ENCODE data around the gene TMED4.

GRCh38 chr7:44541876-44542610 lies 40.0 kb downstream of the TMED4 start:
- TF ChIP-seq EZH2 (IDR thresholded peaks at IDR 0.05) = no peak
- TF ChIP-seq FOXP2 (optimal IDR thresholded peaks at IDR 0.05; ENCODE audit: control extremely low read depth, extremely low read length, insufficient read depth) = no peak
- no peak for TF ChIP-seq POLR2AphosphoS5 (IDR thresholded peaks at IDR 0.05; ENCODE audit: borderline replicate concordance, low read depth, low read length)
